Mesenchymal stem cell (in vitro differentiated cells and primary cell): ENCODE results near the gene LAMC1.

Experiments used
- DNase-seq: peaks from one replicate; pipeline ENCODE4 v3.0.0-alpha.2; 2013
- H2AFZ ChIP-seq: one replicate; pipeline ENCODE4 v1.6.1; 2013; ENCODE audit warnings: low read depth, mild to moderate bottlenecking, control low read depth, inconsistent platforms, low read length, moderate library complexity
- H2AK5ac ChIP-seq: 2 replicates; pipeline ENCODE4 v1.6.1; 2013; ENCODE audit warnings: low read length, moderate library complexity, mild to moderate bottlenecking, inconsistent platforms; ENCODE audit not compliant: severe bottlenecking
- H2BK120ac ChIP-seq: one replicate; pipeline ENCODE4 v1.6.1; 2013; ENCODE audit warnings: low read depth, mild to moderate bottlenecking, inconsistent platforms, low read length, moderate library complexity
- H2BK12ac ChIP-seq, 2 experiments: one replicate each; pipeline ENCODE4 v1.6.1; 2013; ENCODE audit warnings: inconsistent platforms in 2 of 2, low read length in 2 of 2, mild to moderate bottlenecking in 2 of 2, moderate library complexity in 2 of 2, control low read depth in 1 of 2
- H2BK15ac ChIP-seq: one replicate; pipeline ENCODE4 v1.6.1; 2013; ENCODE audit warnings: mild to moderate bottlenecking, low read depth, inconsistent platforms; ENCODE audit not compliant: poor library complexity, severe bottlenecking
- H2BK5ac ChIP-seq: 2 replicates; pipeline ENCODE4 v1.6.1; 2013; ENCODE audit warnings: low read depth, mild to moderate bottlenecking, low read length, control low read depth, inconsistent platforms; ENCODE audit not compliant: poor library complexity, severe bottlenecking
- H3K14ac ChIP-seq, 2 experiments: one replicate each; pipeline ENCODE4 v1.6.1; 2013; ENCODE audit warnings: inconsistent platforms in 2 of 2, low read length in 2 of 2, control low read depth in 1 of 2, mild to moderate bottlenecking in 1 of 2, moderate library complexity in 1 of 2
- H3K18ac ChIP-seq, 2 experiments: one replicate each; pipeline ENCODE4 v1.6.1; 2013; ENCODE audit warnings: inconsistent platforms in 2 of 2, low read length in 2 of 2, control low read depth in 1 of 2, low read depth in 1 of 2, mild to moderate bottlenecking in 1 of 2
- H3K23ac ChIP-seq, 2 experiments: one replicate each; pipeline ENCODE4 v1.6.1; 2013; ENCODE audit warnings: inconsistent platforms in 2 of 2, low read length in 2 of 2, mild to moderate bottlenecking in 2 of 2, moderate library complexity in 2 of 2, control low read depth in 1 of 2
- H3K27ac ChIP-seq: 2 replicates; pipeline ENCODE4 v1.5.1; 2013; ENCODE audit warnings: mild to moderate bottlenecking, moderate library complexity, low read length, control low read depth, inconsistent platforms; ENCODE audit not compliant: poor library complexity, severe bottlenecking
- H3K27me3 ChIP-seq, 2 experiments: 2 replicates each; pipeline versions ENCODE4 v1.6.1 to v1.7.0; 2013; ENCODE audit warnings: low read length in 2 of 2, mild to moderate bottlenecking in 2 of 2, moderate library complexity in 2 of 2, control low read depth in 1 of 2, inconsistent platforms in 1 of 2; ENCODE audit not compliant: control insufficient read depth in 1 of 2, insufficient read depth in 1 of 2
- H3K36me3 ChIP-seq, 2 experiments: 2 replicates each; pipeline versions ENCODE4 v1.6.1 to v1.7.0; 2013; ENCODE audit warnings: low read length in 2 of 2, control low read depth in 1 of 2, inconsistent platforms in 1 of 2, low read depth in 1 of 2, mild to moderate bottlenecking in 1 of 2; ENCODE audit not compliant: insufficient read depth in 2 of 2, control insufficient read depth in 1 of 2
- H3K4ac ChIP-seq, 2 experiments: one replicate each; pipeline ENCODE4 v1.6.1; 2013; ENCODE audit warnings: inconsistent platforms in 2 of 2, low read length in 2 of 2, mild to moderate bottlenecking in 2 of 2, moderate library complexity in 2 of 2, control low read depth in 1 of 2, low read depth in 1 of 2
- H3K4me1 ChIP-seq: 2 replicates; pipeline ENCODE4 v1.6.1; 2013; ENCODE audit warnings: low read depth, low read length, control low read depth; ENCODE audit not compliant: control insufficient read depth, insufficient read depth
- H3K4me2 ChIP-seq: 2 replicates; pipeline ENCODE4 v1.6.1; 2013; ENCODE audit warnings: low read length, mild to moderate bottlenecking, inconsistent platforms; ENCODE audit not compliant: poor library complexity, severe bottlenecking
- H3K4me3 ChIP-seq, 2 experiments: 2 replicates each; pipeline versions ENCODE4 v1.5.1 to v1.7.0; 2013; ENCODE audit warnings: low read length in 2 of 2, mild to moderate bottlenecking in 2 of 2, control low read depth in 1 of 2, low read depth in 1 of 2; ENCODE audit not compliant: insufficient read depth in 1 of 2
- H3K79me1 ChIP-seq: replicated peaks from 2 replicates; pipeline ENCODE4 v1.6.1; 2013; ENCODE audit warnings: mild to moderate bottlenecking, control low read depth, low read length, inconsistent platforms; ENCODE audit not compliant: poor library complexity, severe bottlenecking
- H3K9ac ChIP-seq: 2 replicates; pipeline ENCODE4 v1.7.0; 2013; ENCODE audit warnings: mild to moderate bottlenecking, low read length, moderate library complexity
- H3K9me3 ChIP-seq: 2 replicates; pipeline ENCODE4 v1.7.0; 2013; ENCODE audit warnings: mild to moderate bottlenecking, low read length; ENCODE audit not compliant: control insufficient read depth
- H4K8ac ChIP-seq: one replicate; pipeline ENCODE4 v1.6.1; 2013; ENCODE audit warnings: inconsistent platforms, mild to moderate bottlenecking, low read length, moderate library complexity
- H4K91ac ChIP-seq: one replicate; pipeline ENCODE4 v1.6.1; 2013; ENCODE audit warnings: mild to moderate bottlenecking, low read length, inconsistent platforms
- WGBS: methylation state at CpG from one replicate; pipeline ENCODE4 v1.1.7; 2013; ENCODE audit warnings: mixed read lengths; 5-methylcytosine and 5-hydroxymethylcytosine counted together

LAMC1 gene

GRCh38 chr1:183073320-183073719 is 50.1 kb downstream of the LAMC1 start:
- Histone ChIP-seq H3K4me3 (no peak overlapping the region), H3K23ac (no peak overlapping the region), H3K9me3 (no peaks in the 10 kb centered on the region), H3K14ac (no peak overlapping the region), H4K91ac (no peak overlapping the region), H3K27ac (no peak overlapping the region), H2BK120ac (no peak overlapping the region), H2AFZ (no peak overlapping the region), H3K36me3 (peaks cover 0 to 25% of the 10 kb centered on the region in 2 experiments), H3K4me1 (peaks cover 13% of the 10 kb centered on the region), H2BK15ac (no peak overlapping the region), H3K4ac (no peak overlapping the region), H3K27me3 (no peaks in the 10 kb centered on the region), H2BK12ac (no peak overlapping the region), H2AK5ac (no peak overlapping the region), H4K8ac (no peak overlapping the region), H3K18ac (no peak overlapping the region), H3K9ac (peak overlapping the region; percentile 5), H2BK5ac (no peak overlapping the region), H3K4me2 (no peak overlapping the region), H3K79me1 (peaks cover 2% of the 10 kb centered on the region)
- no peak for DNase-seq

- Histone ChIP-seq H2BK120ac (no peak overlapping the region), H2BK5ac (no peak overlapping the region), H3K27ac (no peak overlapping the region), H3K14ac (no peak overlapping the region), H3K9ac (peak overlapping the region; percentile 5), H3K23ac (no peak overlapping the region), H3K4me3 (no peak overlapping the region), H3K79me1 (peaks cover 2% of the 10 kb centered on the region), H3K4me2 (no peak overlapping the region), H4K8ac (no peak overlapping the region), H3K27me3 (no peaks in the 10 kb centered on the region), H2AFZ (no peak overlapping the region), H3K4me1 (peaks cover 13% of the 10 kb centered on the region), H2AK5ac (no peak overlapping the region), H2BK15ac (no peak overlapping the region), H4K91ac (no peak overlapping the region), H3K36me3 (peaks cover 0 to 24% of the 10 kb centered on the region in 2 experiments), H3K4ac (no peak overlapping the region), H3K9me3 (no peaks in the 10 kb centered on the region), H3K18ac (no peak overlapping the region), H2BK12ac (no peak overlapping the region)
- DNase-seq: no peak
- WGBS: 72% methylated on average over 2 of the region's 2 CpGs
These were observed 51.0 kb downstream of the LAMC1 start for GRCh38 chr1:183074215-183074614.

GRCh38 chr1:183075861-183076260 is 52.6 kb downstream of the LAMC1 start:
- H2BK5ac ChIP-seq: no peak overlapping the region
- H2BK12ac ChIP-seq: no peak overlapping the region
- DNase-seq: no peak
- no peak overlapping the region for H3K27ac ChIP-seq
- peaks cover 2% of the 10 kb centered on the region for H3K79me1 ChIP-seq
- no peak overlapping the region for H2BK15ac ChIP-seq
- H3K4me3 ChIP-seq: no peak overlapping the region
- WGBS: 100% methylated on average over 1 of the region's 1 CpG
- H3K27me3 ChIP-seq: no peaks in the 10 kb centered on the region
- no peak overlapping the region for H3K23ac ChIP-seq
- H2BK120ac ChIP-seq: no peak overlapping the region
- H3K36me3 ChIP-seq: peaks cover 0 to 24% of the 10 kb centered on the region in 2 experiments
- no peak overlapping the region for H3K4me2 ChIP-seq
- H3K9ac ChIP-seq: no peak overlapping the region
- H2AK5ac ChIP-seq: no peak overlapping the region
- H3K9me3 ChIP-seq: no peaks in the 10 kb centered on the region
- H3K4ac ChIP-seq: no peak overlapping the region
- no peak overlapping the region for H4K8ac ChIP-seq
- no peak overlapping the region for H3K18ac ChIP-seq
- no peak overlapping the region for H3K14ac ChIP-seq
- no peak overlapping the region for H4K91ac ChIP-seq
- H3K4me1 ChIP-seq: peaks cover 11% of the 10 kb centered on the region
- H2AFZ ChIP-seq: no peak overlapping the region

GRCh38 chr1:183077097-183077496 is 53.9 kb downstream of the LAMC1 start:
- Histone ChIP-seq H3K4me2 (no peak overlapping the region), H2AFZ (no peak overlapping the region), H4K91ac (no peak overlapping the region), H3K4me1 (peaks cover 13% of the 10 kb centered on the region), H2AK5ac (no peak overlapping the region), H3K23ac (no peak overlapping the region), H2BK5ac (no peak overlapping the region), H3K4ac (no peak overlapping the region), H2BK120ac (no peak overlapping the region), H3K4me3 (no peak overlapping the region), H4K8ac (no peak overlapping the region), H3K9ac (no peak overlapping the region), H3K27ac (no peak overlapping the region), H2BK12ac (no peak overlapping the region), H3K79me1 (peaks cover 2% of the 10 kb centered on the region), H2BK15ac (no peak overlapping the region), H3K27me3 (no peaks in the 10 kb centered on the region), H3K14ac (no peak overlapping the region), H3K9me3 (no peaks in the 10 kb centered on the region), H3K36me3 (peaks cover 0 to 24% of the 10 kb centered on the region in 2 experiments), H3K18ac (no peak overlapping the region)
- DNase-seq: no peak
- no CpG with 5 or more reads among the region's 1 CpG for WGBS
